Body of pancreas (tissue), 4 donors: ENCODE data around the gene RTBDN.
"Not testable (repeated sequence)": the region's sequence is repeated elsewhere in the genome, so short reads cannot be mapped to it uniquely, and the experiment has no call there.

Experiments
- CTCF ChIP-seq, 7 experiments: fragments of 450-650 bp in 4 of 7; fragments of 200-600 bp in 3 of 7; sonication (generic) in 3 of 7; IDR thresholded peaks; one replicate each; pipeline ENCODE4 v1.5.1; 2016 to 2019; ENCODE audit warnings: antibody characterized with exemption in 7 of 7
- POLR2A ChIP-seq, 3 donors: fragments of 450-650 bp; IDR thresholded peaks; one replicate each; pipeline ENCODE4 v1.6.1; 2016; ENCODE audit warnings: antibody characterized with exemption in 3 of 3, mild to moderate bottlenecking in 2 of 3

- not testable (repeated sequence) for TF ChIP-seq POLR2A, CTCF (IDR thresholded peaks at IDR 0.05)
These were observed 16.6 kb downstream of the RTBDN start for GRCh38 chr19:12817810-12818209.
